ENCODE measurements around the gene NIP7.

The NIP7 gene

DNA sequence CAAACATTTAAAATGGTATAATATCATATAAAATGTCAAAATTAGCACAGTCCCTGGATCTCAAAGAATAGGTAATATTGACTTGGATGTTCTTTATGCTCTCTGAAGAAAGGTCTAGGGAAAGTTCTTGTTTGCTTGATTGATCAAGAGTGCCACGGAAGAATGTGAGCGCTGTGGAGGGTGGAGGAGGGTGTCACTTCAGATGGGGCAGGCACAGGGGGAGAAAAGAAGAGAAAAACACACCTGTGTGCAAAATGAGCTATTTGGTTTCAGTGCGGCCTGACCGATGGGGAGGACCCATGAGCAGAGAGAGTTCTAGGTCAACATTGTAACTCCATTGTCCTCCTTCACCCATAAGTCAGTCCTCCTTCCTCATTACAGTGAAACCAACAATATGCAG lies 37.3 kb upstream of the NIP7 start:
- DNase-seq (ENCODE audit: low read depth), result no peak
- TF ChIP-seq, protein P1, sequence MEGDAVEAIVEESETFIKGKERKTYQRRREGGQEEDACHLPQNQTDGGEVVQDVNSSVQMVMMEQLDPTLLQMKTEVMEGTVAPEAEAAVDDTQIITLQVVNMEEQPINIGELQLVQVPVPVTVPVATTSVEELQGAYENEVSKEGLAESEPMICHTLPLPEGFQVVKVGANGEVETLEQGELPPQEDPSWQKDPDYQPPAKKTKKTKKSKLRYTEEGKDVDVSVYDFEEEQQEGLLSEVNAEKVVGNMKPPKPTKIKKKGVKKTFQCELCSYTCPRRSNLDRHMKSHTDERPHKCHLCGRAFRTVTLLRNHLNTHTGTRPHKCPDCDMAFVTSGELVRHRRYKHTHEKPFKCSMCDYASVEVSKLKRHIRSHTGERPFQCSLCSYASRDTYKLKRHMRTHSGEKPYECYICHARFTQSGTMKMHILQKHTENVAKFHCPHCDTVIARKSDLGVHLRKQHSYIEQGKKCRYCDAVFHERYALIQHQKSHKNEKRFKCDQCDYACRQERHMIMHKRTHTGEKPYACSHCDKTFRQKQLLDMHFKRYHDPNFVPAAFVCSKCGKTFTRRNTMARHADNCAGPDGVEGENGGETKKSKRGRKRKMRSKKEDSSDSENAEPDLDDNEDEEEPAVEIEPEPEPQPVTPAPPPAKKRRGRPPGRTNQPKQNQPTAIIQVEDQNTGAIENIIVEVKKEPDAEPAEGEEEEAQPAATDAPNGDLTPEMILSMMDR (IDR thresholded peaks at IDR 0.05; ENCODE audit: insufficient read depth, low read depth, low read length, missing control alignments), result no peak
- no peak overlapping the region for H3K4me3 ChIP-seq (ENCODE audit: low read depth, low read length)

GRCh38 chr16:69306031-69306430 lies 33.5 kb upstream of the NIP7 start:
- DNase-seq (ENCODE audit: low read depth), result no peak
- no peak overlapping the region for H3K4me3 ChIP-seq (ENCODE audit: low read depth, low read length)
- TF ChIP-seq, protein P1 (IDR thresholded peaks at IDR 0.05; ENCODE audit: insufficient read depth, low read depth, low read length, missing control alignments), result no peak

GRCh38 chr16:69307091-69307490 lies 32.5 kb upstream of the NIP7 start:
- no peak overlapping the region for H3K4me3 ChIP-seq (ENCODE audit: low read depth, low read length)
- no peak for DNase-seq (ENCODE audit: low read depth)
- TF ChIP-seq, protein P1 (IDR thresholded peaks at IDR 0.05; ENCODE audit: insufficient read depth, low read depth, low read length, missing control alignments), result no peak

- H3K4me3 ChIP-seq (ENCODE audit: low read depth, low read length), result no peak overlapping the region
- no peak for DNase-seq (ENCODE audit: low read depth)
- TF ChIP-seq, protein P1 (IDR thresholded peaks at IDR 0.05; ENCODE audit: insufficient read depth, low read depth, low read length, missing control alignments), result no peak
These were observed 31.7 kb upstream of the NIP7 start for GRCh38 chr16:69307856-69308255.

DNA sequence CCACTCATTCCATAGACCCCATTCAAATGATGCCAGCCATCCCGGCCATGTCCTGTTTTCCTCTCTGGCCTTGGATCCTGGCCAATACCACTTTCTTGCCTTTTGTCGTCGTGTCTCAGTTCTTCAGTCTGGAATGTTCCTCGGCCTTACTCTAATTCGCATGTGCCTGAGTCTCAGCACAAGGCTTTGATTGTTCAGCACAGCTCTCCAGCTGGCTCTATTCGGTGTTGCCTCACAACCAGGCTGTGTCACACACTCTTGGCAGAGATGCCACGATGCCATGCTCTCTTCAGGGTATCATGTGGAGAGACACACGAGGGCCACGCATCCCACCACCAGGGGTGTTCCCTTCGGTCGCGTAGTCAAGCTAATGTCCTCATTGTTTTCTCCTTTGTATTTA lies 30.3 kb upstream of the NIP7 start:
- DNase-seq (ENCODE audit: low read depth), result no peak
- no peak overlapping the region for H3K4me3 ChIP-seq (ENCODE audit: low read depth, low read length)
- TF ChIP-seq, protein P1 (IDR thresholded peaks at IDR 0.05; ENCODE audit: insufficient read depth, low read depth, low read length, missing control alignments), result no peak

DNA sequence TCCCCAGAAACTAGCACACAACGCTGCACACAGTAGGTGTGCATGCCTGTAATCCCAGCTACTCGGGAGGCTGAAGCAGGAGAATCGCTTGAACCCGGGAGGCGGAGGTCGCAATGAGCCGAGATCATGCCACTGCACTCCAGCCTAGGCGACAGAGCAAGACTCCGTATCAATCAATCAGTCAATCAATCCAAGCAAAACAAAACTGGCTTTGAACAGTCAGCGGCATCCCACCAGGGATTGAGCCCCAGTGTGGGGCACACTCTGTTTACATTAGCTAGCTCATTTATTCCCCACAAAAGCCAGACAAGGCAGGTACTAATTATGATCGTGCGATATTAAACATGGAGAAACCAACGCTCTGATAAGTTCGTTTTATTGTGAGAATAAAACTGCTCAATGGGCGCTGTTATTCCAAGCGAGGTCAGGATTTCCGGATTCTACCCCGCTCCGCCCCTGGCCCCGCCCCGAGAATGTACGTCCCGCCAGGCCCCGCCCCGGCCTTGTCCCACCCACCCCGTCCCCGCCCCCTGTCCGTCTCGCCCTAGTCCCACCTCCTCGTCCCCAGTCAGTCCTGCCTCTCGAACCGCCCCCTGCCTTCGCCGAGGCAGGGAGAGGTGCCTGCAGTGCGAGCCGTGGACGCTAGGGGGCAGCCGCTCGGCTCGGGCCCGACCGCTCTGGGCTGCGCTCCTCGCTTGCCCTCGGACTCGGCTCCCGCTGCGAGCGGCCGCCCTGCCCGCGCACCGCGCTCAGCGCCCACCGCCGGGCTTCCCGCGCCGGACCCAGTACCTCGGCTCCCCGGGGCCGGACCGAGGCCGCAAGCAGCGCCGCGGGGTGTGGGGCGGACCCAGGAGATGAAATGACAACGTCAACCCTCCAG lies 28.7 kb upstream of the NIP7 start, which contains the start of gene VPS4A:
VPS4A (plus strand) TSS at position 698 of the 880 bp plus-strand sequence; CDS start at position 860, 162 bp downstream.
- peak within 1 kb of the TSS; percentile 84 for H3K4me3 ChIP-seq (ENCODE audit: low read depth, low read length)
- TF ChIP-seq, protein P1 (IDR thresholded peaks at IDR 0.05; ENCODE audit: insufficient read depth, low read depth, low read length, missing control alignments), result peak; percentile 91
- DNase-seq (ENCODE audit: low read depth), result peak; percentile 98
